Nephron (organoid): ENCODE measurements around the gene GPR63.

Experiments
- H3K27ac Mint-ChIP-seq, 3 experiments: 2 replicates each; pipeline ENCODE4 v1.8.0; 2020; ENCODE audit warnings: mixed read lengths in 3 of 3, mild to moderate bottlenecking in 2 of 3, moderate library complexity in 1 of 3
- H3K27me3 Mint-ChIP-seq: 2 replicates; pipeline ENCODE4 v1.8.0; 2021; ENCODE audit warnings: low read depth, mild to moderate bottlenecking, moderate library complexity, mixed read lengths
- H3K36me3 Mint-ChIP-seq: 2 replicates; pipeline ENCODE4 v1.8.0; 2020; ENCODE audit warnings: low read depth, mixed read lengths
- H3K4me1 Mint-ChIP-seq: 2 replicates; pipeline ENCODE4 v1.8.0; 2020; ENCODE audit warnings: mixed read lengths
- H3K4me3 Mint-ChIP-seq, 3 experiments: 2 replicates each; pipeline ENCODE4 v1.8.0; 2020; ENCODE audit warnings: mild to moderate bottlenecking in 3 of 3, mixed read lengths in 3 of 3, moderate library complexity in 2 of 3
- H3K9me3 Mint-ChIP-seq: 2 replicates; pipeline ENCODE4 v1.8.0; 2020; ENCODE audit warnings: mixed read lengths
- CTCF ChIP-seq, 3 experiments: fragments of 200-600 bp; sonication (generic); IDR thresholded peaks; one replicate each; pipeline ENCODE4 v1.5.0; 2021; ENCODE audit warnings: antibody characterized with exemption in 3 of 3; ENCODE audit not compliant: unreplicated experiment in 3 of 3

Gene GPR63

DNA sequence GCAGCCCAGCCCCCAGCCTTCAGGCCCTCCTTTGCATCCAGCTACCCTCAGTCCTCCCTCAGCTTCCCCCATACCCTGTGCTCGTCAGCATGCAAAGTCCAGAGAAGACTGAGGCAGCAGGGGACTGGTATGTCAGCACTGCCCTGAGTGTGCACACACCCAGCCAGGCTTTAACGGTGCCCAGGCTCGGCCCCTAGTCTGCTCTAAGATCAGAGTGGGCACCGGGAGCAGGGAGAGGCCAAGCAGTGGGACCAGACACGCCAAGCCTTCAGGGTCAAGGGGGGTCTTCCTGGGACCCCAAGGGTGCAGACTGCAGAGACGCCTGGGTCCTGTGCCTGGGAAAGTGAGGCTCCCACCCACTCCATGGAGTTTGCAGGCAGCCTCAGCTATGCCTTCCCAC, 74.7 kb downstream of the GPR63 start:
- no peak overlapping the region for H3K4me3 Mint-ChIP-seq
- H3K9me3 Mint-ChIP-seq = no peaks in the 10 kb centered on the region
- TF ChIP-seq CTCF (IDR thresholded peaks at IDR 0.05; ENCODE audit: unreplicated experiment in 3 of 3) = no peak
- H3K36me3 Mint-ChIP-seq = no peaks in the 10 kb centered on the region
- no peak overlapping the region for H3K27ac Mint-ChIP-seq
- H3K4me1 Mint-ChIP-seq = no peaks in the 10 kb centered on the region
- H3K27me3 Mint-ChIP-seq = no peaks in the 10 kb centered on the region

DNA sequence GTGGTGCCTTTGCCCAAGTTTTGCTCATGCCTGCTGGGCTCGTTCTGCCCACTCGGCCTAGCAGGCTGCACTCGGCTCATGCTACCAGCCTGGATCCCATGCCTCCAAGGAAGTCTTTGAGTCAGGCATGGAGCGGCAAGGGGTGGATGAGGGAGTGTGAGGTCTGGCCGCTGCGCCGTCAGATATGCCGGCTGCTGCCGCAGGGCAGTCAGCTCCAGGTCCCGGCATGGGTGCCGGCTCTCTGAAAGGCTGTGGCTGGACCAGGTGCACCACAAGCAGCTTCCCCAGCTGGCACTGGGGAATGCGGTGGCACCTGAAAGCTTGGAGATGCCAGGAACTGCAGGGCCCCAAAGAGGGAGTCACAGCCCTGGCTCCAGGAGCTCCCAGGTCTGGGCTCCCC, 75.5 kb downstream of the GPR63 start:
- Mint-ChIP-seq H3K27me3 (no peaks in the 10 kb centered on the region), H3K4me1 (no peaks in the 10 kb centered on the region), H3K27ac (no peak overlapping the region), H3K9me3 (no peaks in the 10 kb centered on the region), H3K36me3 (no peaks in the 10 kb centered on the region), H3K4me3 (no peak overlapping the region)
- TF ChIP-seq CTCF (IDR thresholded peaks at IDR 0.05; ENCODE audit: unreplicated experiment in 3 of 3) = no peak

DNA sequence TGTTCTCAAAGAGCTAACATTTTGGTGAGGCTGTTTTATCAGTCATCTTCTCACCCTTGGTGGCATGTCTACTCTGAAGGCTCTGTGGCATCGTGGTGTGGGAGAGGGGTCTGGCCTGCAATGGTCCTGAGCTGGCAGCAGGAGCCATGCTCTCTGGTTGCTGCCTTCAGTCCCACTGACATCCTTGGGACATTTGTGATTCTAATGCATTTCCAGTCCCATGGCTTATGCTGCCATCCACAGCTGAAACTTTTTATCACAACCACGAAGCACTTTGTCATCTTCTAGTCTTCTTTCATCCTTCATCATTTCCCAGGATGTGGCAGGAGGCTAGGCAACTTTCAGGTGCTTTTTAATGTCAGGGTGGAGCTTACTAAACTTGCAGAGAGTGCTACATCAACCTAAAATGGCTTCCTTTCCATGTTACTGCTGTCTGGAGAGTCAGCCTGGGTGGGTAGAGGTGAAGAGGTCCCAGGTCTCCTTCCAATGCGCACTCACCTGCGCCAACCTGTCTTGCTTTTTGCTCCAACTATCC, 77.1 kb downstream of the GPR63 start:
- no peak overlapping the region for H3K4me3 Mint-ChIP-seq
- no peak for TF ChIP-seq CTCF (IDR thresholded peaks at IDR 0.05; ENCODE audit: unreplicated experiment in 3 of 3)
- no peaks in the 10 kb centered on the region for H3K36me3 Mint-ChIP-seq

GRCh38 chr6:96755096-96755495, 82.2 kb downstream of the GPR63 start:
- TF ChIP-seq CTCF (IDR thresholded peaks at IDR 0.05; ENCODE audit: unreplicated experiment in 3 of 3) = no peak
- no peak overlapping the region for H3K27ac Mint-ChIP-seq
- peaks cover 3% of the 10 kb centered on the region for H3K27me3 Mint-ChIP-seq
- H3K4me1 Mint-ChIP-seq = no peaks in the 10 kb centered on the region
- H3K36me3 Mint-ChIP-seq = no peaks in the 10 kb centered on the region
- no peaks in the 10 kb centered on the region for H3K9me3 Mint-ChIP-seq
- no peak overlapping the region for H3K4me3 Mint-ChIP-seq

More for the DNA sequence above, 77.1 kb downstream of the GPR63 start:
- Mint-ChIP-seq H3K27me3 (peaks cover 3% of the 10 kb centered on the region), H3K9me3 (no peaks in the 10 kb centered on the region), H3K27ac (no peak overlapping the region), H3K4me1 (no peaks in the 10 kb centered on the region)

DNA sequence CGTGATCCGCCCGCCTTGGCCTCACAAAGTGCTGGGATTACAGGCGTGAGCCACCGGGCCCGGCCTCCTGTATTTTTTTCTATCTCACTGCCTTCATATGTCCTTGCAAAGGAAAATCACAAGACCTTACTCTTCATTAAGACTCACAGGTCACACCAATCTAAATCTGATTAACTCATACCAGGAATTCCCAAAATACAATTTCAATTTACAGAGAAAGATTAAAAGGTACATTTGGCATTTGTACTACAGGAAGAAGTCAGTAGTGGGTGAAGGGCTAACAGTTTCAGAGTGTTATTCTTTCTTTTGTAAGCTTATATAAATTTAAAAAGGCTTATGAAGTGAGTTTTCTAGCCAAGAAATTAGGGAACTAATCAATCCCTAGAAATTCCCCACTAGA, 87.4 kb downstream of the GPR63 start:
- H3K36me3 Mint-ChIP-seq = no peaks in the 10 kb centered on the region
- no peak overlapping the region for H3K27ac Mint-ChIP-seq
- TF ChIP-seq CTCF (IDR thresholded peaks at IDR 0.05; ENCODE audit: unreplicated experiment in 3 of 3) = no peak
- H3K4me1 Mint-ChIP-seq = no peaks in the 10 kb centered on the region
- no peaks in the 10 kb centered on the region for H3K27me3 Mint-ChIP-seq
- no peak overlapping the region for H3K4me3 Mint-ChIP-seq
- no peaks in the 10 kb centered on the region for H3K9me3 Mint-ChIP-seq
